Ishikawa (cell line): ENCODE data around the gene GFPT1.

Experiments
- CEBPB ChIP-seq: IDR thresholded peaks from 2 replicates; pipeline ENCODE4 v1.6.1; 2012
- CREB1 ChIP-seq: IDR thresholded peaks from 2 replicates; pipeline ENCODE4 v1.6.1; 2012; ENCODE audit warnings: low read depth
- NFIC ChIP-seq: IDR thresholded peaks from 2 replicates; pipeline ENCODE4 v1.6.1; 2012
- REST ChIP-seq: IDR thresholded peaks from 2 replicates; pipeline ENCODE4 v1.6.1; 2012; ENCODE audit warnings: low read depth, mild to moderate bottlenecking
- TEAD4 ChIP-seq: IDR thresholded peaks from 2 replicates; pipeline ENCODE4 v1.6.1; 2012
- YY1 ChIP-seq: IDR thresholded peaks from 2 replicates; pipeline ENCODE4 v1.6.1; 2012; ENCODE audit warnings: low read depth

- no peak for TF ChIP-seq CEBPB
- TF ChIP-seq NFIC: no peak
- TF ChIP-seq YY1: no peak
- no peak for TF ChIP-seq TEAD4
- no peak for TF ChIP-seq REST
- TF ChIP-seq CREB1: no peak
Observed at GRCh38 chr2:69386360-69386759, 667 bp downstream of the GFPT1 start.
